ENCODE data around the gene TST.

DNA sequence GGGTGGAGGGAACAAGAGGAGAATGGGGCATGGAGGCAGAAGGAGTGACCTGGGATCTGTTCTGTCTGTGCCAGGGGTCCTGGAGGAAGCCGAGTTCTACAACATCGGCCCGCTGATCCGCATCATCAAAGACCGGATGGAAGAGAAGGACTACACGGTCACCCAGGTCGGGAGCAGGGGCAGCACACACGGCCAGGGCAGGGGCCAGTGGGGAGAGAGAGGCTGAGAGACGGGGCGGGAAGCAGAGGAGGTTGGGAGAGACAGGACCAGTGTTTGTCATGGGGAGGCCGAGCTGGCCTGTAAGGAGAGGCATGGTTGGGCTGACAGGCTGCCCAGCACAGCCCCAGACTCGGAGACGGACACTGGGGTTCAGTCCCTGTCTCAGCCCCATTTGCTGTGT is 37.0 kb upstream of the TST start:
- TF ChIP-seq, protein P1, sequence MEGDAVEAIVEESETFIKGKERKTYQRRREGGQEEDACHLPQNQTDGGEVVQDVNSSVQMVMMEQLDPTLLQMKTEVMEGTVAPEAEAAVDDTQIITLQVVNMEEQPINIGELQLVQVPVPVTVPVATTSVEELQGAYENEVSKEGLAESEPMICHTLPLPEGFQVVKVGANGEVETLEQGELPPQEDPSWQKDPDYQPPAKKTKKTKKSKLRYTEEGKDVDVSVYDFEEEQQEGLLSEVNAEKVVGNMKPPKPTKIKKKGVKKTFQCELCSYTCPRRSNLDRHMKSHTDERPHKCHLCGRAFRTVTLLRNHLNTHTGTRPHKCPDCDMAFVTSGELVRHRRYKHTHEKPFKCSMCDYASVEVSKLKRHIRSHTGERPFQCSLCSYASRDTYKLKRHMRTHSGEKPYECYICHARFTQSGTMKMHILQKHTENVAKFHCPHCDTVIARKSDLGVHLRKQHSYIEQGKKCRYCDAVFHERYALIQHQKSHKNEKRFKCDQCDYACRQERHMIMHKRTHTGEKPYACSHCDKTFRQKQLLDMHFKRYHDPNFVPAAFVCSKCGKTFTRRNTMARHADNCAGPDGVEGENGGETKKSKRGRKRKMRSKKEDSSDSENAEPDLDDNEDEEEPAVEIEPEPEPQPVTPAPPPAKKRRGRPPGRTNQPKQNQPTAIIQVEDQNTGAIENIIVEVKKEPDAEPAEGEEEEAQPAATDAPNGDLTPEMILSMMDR (conservative IDR thresholded peaks at IDR 0.05) = no peak
- TF ChIP-seq EZH2 (IDR thresholded peaks at IDR 0.05; ENCODE audit: low read depth) = no peak

Measured in PC-9 (cell line).